Panc1 (cell line): ENCODE data around the gene RGMB. TPM values are rescaled to one million over a fixed set of nuclear protein-coding genes. Genes with fewer than 3 reads are reported as not detected.
A peak's percentile ranks its signal among the peaks of the same experiment; 100 is the strongest.

Source experiments
- ATAC-seq: fragments of 200-7000 bp; cut with Tn5 transposase; 2 replicates; pipeline ENCODE4 v1.9.1; 2020; ENCODE audit warnings: mild to moderate bottlenecking, moderate library complexity
- BruUV-seq: library from RNA; stranded (reverse); fragments of 400-500 nt; replicated peaks from 2 replicates; lab custom pipeline; 2021; lab: Mats Ljungman, UMichigan
- CTCF ChIA-PET: fragments of 300-600 bp; sonication (Branson Sonifier 250); formaldehyde crosslinking; loops from one replicate; lab custom pipeline; 2022; ENCODE audit warnings: antibody characterized with exemption; lab: Charles Lee
- POLR2A ChIA-PET: fragments of 300-600 bp; sonication (Branson Sonifier 250); formaldehyde crosslinking; loops from one replicate; lab custom pipeline; 2022; ENCODE audit warnings: antibody characterized with exemption; lab: Charles Lee
- DNase-seq: peaks from one replicate; pipeline ENCODE4 v3.0.0-alpha.2; 2010; ENCODE audit warnings: low read depth, low spot score
- H3K27ac ChIP-seq: 2 replicates; pipeline ENCODE4 v1.5.1; 2011; ENCODE audit warnings: mild to moderate bottlenecking, low read length, inconsistent platforms
- H3K27me3 ChIP-seq: fragments of 200-500 bp; sonication (Bioruptor generic); 2 replicates; pipeline ENCODE4 v1.6.0; 2014; ENCODE audit warnings: low read length, inconsistent platforms; ENCODE audit not compliant: control insufficient read depth, insufficient read depth
- H3K36me3 ChIP-seq: fragments of 200-500 bp; sonication (Bioruptor generic); 2 replicates; pipeline ENCODE4 v1.5.1; 2014; ENCODE audit warnings: inconsistent platforms, mild to moderate bottlenecking, low read length, moderate library complexity; ENCODE audit not compliant: control insufficient read depth, insufficient read depth
- H3K4me1 ChIP-seq: 2 replicates; pipeline ENCODE4 v1.5.1; 2011; ENCODE audit warnings: inconsistent platforms, mild to moderate bottlenecking, low read length, moderate library complexity; ENCODE audit not compliant: control insufficient read depth, insufficient read depth
- H3K4me3 ChIP-seq, 2 experiments: 2 replicates each; pipeline ENCODE4 v1.5.1; 2011 to 2012; ENCODE audit warnings: low read depth in 2 of 2, low read length in 2 of 2, mild to moderate bottlenecking in 2 of 2, inconsistent platforms in 1 of 2, moderate library complexity in 1 of 2
- H3K9me3 ChIP-seq: fragments of 200-500 bp; sonication (Bioruptor generic); 2 replicates; pipeline ENCODE4 v1.5.1; 2014; ENCODE audit warnings: low read depth, mild to moderate bottlenecking, inconsistent platforms, low read length, moderate library complexity; ENCODE audit not compliant: control insufficient read depth, insufficient read depth
- CTCF ChIP-seq: fragments of 450-650 bp; IDR thresholded peaks from 2 replicates; pipeline ENCODE4 v1.5.1; 2017; ENCODE audit warnings: mild to moderate bottlenecking
- POLR2AphosphoS5 ChIP-seq: IDR thresholded peaks from 2 replicates; pipeline ENCODE4 v1.6.1; 2012; ENCODE audit warnings: mild to moderate bottlenecking, low read depth, low read length, moderate library complexity
- REST ChIP-seq, 2 experiments: IDR thresholded peaks; 2 replicates each; pipeline ENCODE4 v1.6.1; 2011 to 2012; ENCODE audit warnings: low read depth in 2 of 2, control low read depth in 1 of 2, low read length in 1 of 2, mild to moderate bottlenecking in 1 of 2, moderate library complexity in 1 of 2; ENCODE audit not compliant: insufficient read depth in 1 of 2
- SIN3A ChIP-seq: IDR thresholded peaks from 2 replicates; pipeline ENCODE4 v1.6.1; 2012; ENCODE audit warnings: low read depth, mild to moderate bottlenecking, low read length, moderate library complexity, borderline replicate concordance; ENCODE audit not compliant: insufficient read depth
- TCF7L2 ChIP-seq: IDR thresholded peaks from 2 replicates; pipeline ENCODE4 v1.6.1; 2011; ENCODE audit warnings: mild to moderate bottlenecking, low read depth, low read length, inconsistent platforms
- in situ Hi-C: cut with HindIII; loops from 2 replicates; pipeline ENCODE4 v1.10.0; 2016; ENCODE audit warnings: low sequenced_read_pairs, low pct_unique_long_range_greater_than_20kb
- intact Hi-C: fragments of 100-400 bp; cut with micrococcal nuclease; formaldehyde crosslinking; loops from one replicate; pipeline ENCODE4 v1.10.0; 2022; ENCODE audit not compliant: unreplicated experiment
- total RNA-seq: library from RNA; stranded (reverse); gene quantifications from one replicate; pipeline ENCODE4 v1.2.1, GENCODE V29; 2021; ENCODE audit not compliant: unreplicated experiment

Gene RGMB
- total RNA-seq, 1 experiment from 2014 or later = 25.4 TPM

GRCh38 chr5:98769959-98770208 lies 3.6 kb upstream of the RGMB start:
- POLR2A ChIA-PET = no interaction called here
- no TSS peak for BruUV-seq
- CTCF ChIA-PET = no interaction called here
- no peaks in the 10 kb centered on the region for H3K36me3 ChIP-seq
- ATAC-seq (no peak), DNase-seq (no peak)
- H3K27ac ChIP-seq = peak overlapping the region; percentile 54; the same call in 1 of the 2 replicates
- no peaks in the 10 kb centered on the region for H3K27me3 ChIP-seq
- peaks cover 13% of the 10 kb centered on the region for H3K4me1 ChIP-seq
- no peaks in the 10 kb centered on the region for H3K9me3 ChIP-seq
- in situ Hi-C loops = no loop called here
- TF ChIP-seq CTCF = no peak
- TF ChIP-seq TCF7L2 = no peak
- no peak for TF ChIP-seq REST (IDR thresholded peaks at IDR 0.05; ENCODE audit: insufficient read depth in 1 of 2, low read depth in 2 of 2, low read length in 1 of 2)
- no peak for TF ChIP-seq POLR2AphosphoS5
- TF ChIP-seq SIN3A = no peak
- peak overlapping the region; percentile 90 for H3K4me3 ChIP-seq
- intact Hi-C loops = loop anchor here (5.0 to 10.0 kb wide), 4 partner anchors 57 to 1583 kb away; no protein-coding TSS in a partner anchor

GRCh38 chr5:98770209-98770910 lies 3.1 kb upstream of the RGMB start:
- H3K27me3 ChIP-seq = no peaks in the 10 kb centered on the region
- no TSS peak for BruUV-seq
- intact Hi-C loops = loop anchor here (5.0 to 10.0 kb wide), 3 partner anchors 57 to 1583 kb away; no protein-coding TSS in a partner anchor
- DNase-seq = no peak
- no peaks in the 10 kb centered on the region for H3K9me3 ChIP-seq
- no peak for TF ChIP-seq SIN3A
- TF ChIP-seq TCF7L2 = 0 out of 2 replicates have a peak, but pooled peaks have one; percentile 25
- no peak for TF ChIP-seq POLR2AphosphoS5
- TF ChIP-seq REST (IDR thresholded peaks at IDR 0.05; ENCODE audit: insufficient read depth in 1 of 2, low read depth in 2 of 2, low read length in 1 of 2) = no peak
- TF ChIP-seq CTCF = no peak
- in situ Hi-C loops = no loop called here
- POLR2A ChIA-PET = interaction anchor here (0.7 kb wide), 1 partner anchor 159 kb away, joined by 4 read pairs; the partner anchor contains the start of gene CHD1
- CTCF ChIA-PET = interaction anchor here (0.5 to 0.7 kb wide), 2 partner anchors 250 to 614 kb away, joined by 3 to 5 read pairs; no protein-coding TSS in a partner anchor
- peak overlapping the region; percentile 89 for H3K27ac ChIP-seq
- H3K4me1 ChIP-seq = peaks cover 18% of the 10 kb centered on the region
- H3K4me3 ChIP-seq = peak overlapping the region; percentile 90
- no peaks in the 10 kb centered on the region for H3K36me3 ChIP-seq
- no peak for ATAC-seq
